Smooth muscle cell (in vitro differentiated cells): ENCODE measurements around the gene P2RX1. TPM values are rescaled to one million over a fixed set of nuclear protein-coding genes. Genes with fewer than 3 reads are reported as not detected.

Experiments used
- DNase-seq: peaks from one replicate; lab custom pipeline; 2025; ENCODE audit not compliant: unreplicated experiment; lab: John Stamatoyannopoulos, UW
- H2AFZ ChIP-seq: fragments of 200-600 bp; sonication (generic); 2 replicates; pipeline ENCODE4 v1.6.0; 2016; ENCODE audit warnings: antibody characterized with exemption, low read depth, mild to moderate bottlenecking
- H3F3A ChIP-seq: fragments of 200-600 bp; sonication (generic); 2 replicates; pipeline ENCODE4 v1.6.0; 2017; ENCODE audit warnings: antibody characterized with exemption, low read depth
- H3K27ac ChIP-seq: fragments of 200-600 bp; sonication (generic); 2 replicates; pipeline ENCODE4 v1.5.1; 2016; ENCODE audit warnings: low read depth, mild to moderate bottlenecking
- H3K27me3 ChIP-seq: fragments of 200-600 bp; sonication (generic); 2 replicates; pipeline ENCODE4 v1.6.1; 2016; ENCODE audit warnings: low read depth, mild to moderate bottlenecking
- H3K36me3 ChIP-seq: fragments of 200-600 bp; sonication (generic); 2 replicates; pipeline ENCODE4 v1.5.1; 2016; ENCODE audit warnings: low read depth
- H3K4me1 ChIP-seq: fragments of 200-600 bp; sonication (generic); 2 replicates; pipeline ENCODE4 v1.5.1; 2016; ENCODE audit warnings: low read depth
- H3K4me2 ChIP-seq: fragments of 200-600 bp; sonication (generic); 2 replicates; pipeline ENCODE4 v1.6.0; 2016; ENCODE audit warnings: mild to moderate bottlenecking
- H3K4me3 ChIP-seq: fragments of 200-600 bp; sonication (generic); 2 replicates; pipeline ENCODE4 v1.5.1; 2016; ENCODE audit warnings: mild to moderate bottlenecking
- H3K79me2 ChIP-seq: fragments of 200-600 bp; sonication (generic); 2 replicates; pipeline ENCODE4 v1.6.0; 2016; ENCODE audit warnings: low read depth, mild to moderate bottlenecking
- H3K9ac ChIP-seq: fragments of 200-600 bp; sonication (generic); 2 replicates; pipeline ENCODE4 v1.6.0; 2016; ENCODE audit warnings: low read depth
- H3K9me3 ChIP-seq: fragments of 200-600 bp; sonication (generic); replicated peaks from 2 replicates; pipeline ENCODE4 v1.5.1; 2016; ENCODE audit warnings: low read depth
- H4K20me1 ChIP-seq: fragments of 200-600 bp; sonication (generic); 2 replicates; pipeline ENCODE4 v1.6.0; 2016; ENCODE audit warnings: low read depth
- WGBS: methylation state at CpG from one replicate; pipeline ENCODE4 v1.1.7; 2016; ENCODE audit warnings: low lambda C conversion rate; 5-methylcytosine and 5-hydroxymethylcytosine counted together
- polyA plus RNA-seq: library from polyadenylated mRNA; unstranded; fragments of >200 nt; fragmentation: Nextera tagmentation; extraction: Ambion mirVana; gene quantifications from 2 replicates; pipeline ENCODE4 v1.2.1, GENCODE V29; 2016
- total RNA-seq: library from RNA; depleted of rRNA; stranded (reverse); fragments of >200 nt; gene quantifications from 2 replicates; pipeline ENCODE4 v1.2.3, GENCODE V29; 2014
- TF ChIP-seq, protein P1 (sequence below): fragments of 200-600 bp; sonication (generic); IDR thresholded peaks from 2 replicates; pipeline ENCODE4 v1.5.1; 2017; ENCODE audit warnings: borderline replicate concordance, mild to moderate bottlenecking, antibody characterized with exemption; ENCODE audit not compliant: insufficient read depth, poor library complexity, severe bottlenecking

Gene P2RX1
- total and polyA plus RNA-seq, 2 experiments from 2014 or later: 1.3 to 3.2 TPM

DNA sequence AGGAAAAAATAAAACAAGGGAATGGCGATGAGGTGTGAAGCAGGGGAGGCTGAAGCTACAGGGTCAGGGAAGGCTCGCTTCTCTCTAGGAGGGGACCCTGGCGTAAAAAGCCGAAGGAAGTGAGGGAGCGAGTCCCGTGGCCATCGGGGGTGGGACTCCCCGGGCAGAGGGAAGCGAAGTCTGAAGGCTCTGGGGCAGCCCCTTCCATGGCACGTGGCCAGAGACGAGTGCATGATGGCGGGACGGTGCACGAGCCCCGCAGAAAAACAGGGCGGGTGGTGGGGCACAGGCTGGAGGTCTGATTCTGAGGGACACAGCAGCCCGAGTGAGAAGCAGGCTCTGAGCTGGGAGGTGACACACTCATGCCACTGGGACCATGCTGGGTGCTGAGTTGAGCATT is 49.2 kb downstream of the P2RX1 start:
- Histone ChIP-seq H3K4me1 (no peaks in the 10 kb centered on the region), H3K4me2 (no peak overlapping the region), H2AFZ (no peak overlapping the region), H3K27me3 (no peaks in the 10 kb centered on the region), H4K20me1 (no peaks in the 10 kb centered on the region), H3K36me3 (no peaks in the 10 kb centered on the region), H3K4me3 (no peak overlapping the region), H3K9ac (no peak overlapping the region), H3K9me3 (no peaks in the 10 kb centered on the region), H3K27ac (no peak overlapping the region), H3K79me2 (no peaks in the 10 kb centered on the region), H3F3A (no peaks in the 10 kb centered on the region)
- 94% methylated on average over 17 of the region's 17 CpGs for WGBS
- no peak for DNase-seq
- TF ChIP-seq, protein P1, sequence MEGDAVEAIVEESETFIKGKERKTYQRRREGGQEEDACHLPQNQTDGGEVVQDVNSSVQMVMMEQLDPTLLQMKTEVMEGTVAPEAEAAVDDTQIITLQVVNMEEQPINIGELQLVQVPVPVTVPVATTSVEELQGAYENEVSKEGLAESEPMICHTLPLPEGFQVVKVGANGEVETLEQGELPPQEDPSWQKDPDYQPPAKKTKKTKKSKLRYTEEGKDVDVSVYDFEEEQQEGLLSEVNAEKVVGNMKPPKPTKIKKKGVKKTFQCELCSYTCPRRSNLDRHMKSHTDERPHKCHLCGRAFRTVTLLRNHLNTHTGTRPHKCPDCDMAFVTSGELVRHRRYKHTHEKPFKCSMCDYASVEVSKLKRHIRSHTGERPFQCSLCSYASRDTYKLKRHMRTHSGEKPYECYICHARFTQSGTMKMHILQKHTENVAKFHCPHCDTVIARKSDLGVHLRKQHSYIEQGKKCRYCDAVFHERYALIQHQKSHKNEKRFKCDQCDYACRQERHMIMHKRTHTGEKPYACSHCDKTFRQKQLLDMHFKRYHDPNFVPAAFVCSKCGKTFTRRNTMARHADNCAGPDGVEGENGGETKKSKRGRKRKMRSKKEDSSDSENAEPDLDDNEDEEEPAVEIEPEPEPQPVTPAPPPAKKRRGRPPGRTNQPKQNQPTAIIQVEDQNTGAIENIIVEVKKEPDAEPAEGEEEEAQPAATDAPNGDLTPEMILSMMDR: no peak

DNA sequence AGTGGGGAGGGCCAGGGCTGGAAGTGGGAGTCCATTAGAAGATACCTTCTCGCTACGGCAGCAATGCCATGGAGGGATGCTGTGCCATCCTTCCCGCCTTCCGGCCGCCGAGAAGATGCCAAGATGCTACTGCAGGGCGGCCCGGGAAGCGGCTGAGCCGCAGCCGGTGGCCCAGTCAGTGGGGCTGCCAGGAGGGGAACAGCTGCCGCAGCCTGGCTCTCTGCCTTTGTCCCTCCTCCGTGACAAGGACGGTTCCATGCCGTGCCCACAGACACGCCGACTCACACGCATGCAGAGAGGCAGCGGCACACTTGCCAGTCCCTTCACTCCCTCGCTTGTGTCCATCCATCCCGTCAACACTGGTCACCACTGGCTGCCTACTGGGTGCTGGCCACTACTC is 50.0 kb downstream of the P2RX1 start:
- TF ChIP-seq, protein P1: no peak
- 99% methylated on average over 13 of the region's 21 CpGs for WGBS
- no peaks in the 10 kb centered on the region for H3K79me2 ChIP-seq
- H2AFZ ChIP-seq: no peak overlapping the region
- no peak overlapping the region for H3K4me2 ChIP-seq
- H3K4me1 ChIP-seq: no peaks in the 10 kb centered on the region
- H3F3A ChIP-seq: no peaks in the 10 kb centered on the region
- H3K27ac ChIP-seq: no peak overlapping the region
- H3K36me3 ChIP-seq: no peaks in the 10 kb centered on the region
- DNase-seq: no peak
- no peaks in the 10 kb centered on the region for H3K9me3 ChIP-seq
- no peaks in the 10 kb centered on the region for H4K20me1 ChIP-seq
- no peak overlapping the region for H3K4me3 ChIP-seq
- H3K9ac ChIP-seq: no peak overlapping the region
- H3K27me3 ChIP-seq: no peaks in the 10 kb centered on the region

DNA sequence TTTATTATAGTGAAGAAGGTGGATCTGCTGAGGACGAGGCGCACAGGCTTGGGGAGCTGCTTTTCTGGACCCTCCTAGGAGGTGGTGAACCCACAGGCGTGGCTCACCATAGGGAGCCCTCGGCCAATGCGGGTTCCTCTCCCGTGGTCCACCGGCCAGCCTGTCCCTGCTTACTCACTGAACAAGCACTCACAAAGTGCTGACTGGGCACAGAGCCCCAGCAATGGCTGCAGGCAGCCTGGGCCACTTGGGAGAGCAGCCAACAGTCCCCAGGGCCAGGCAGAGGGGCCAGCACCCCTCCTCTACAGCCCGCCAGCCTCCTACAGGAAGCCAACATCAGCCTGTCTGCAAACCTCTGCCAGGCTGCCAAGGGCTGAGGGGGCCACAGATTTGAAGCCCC is 51.1 kb downstream of the P2RX1 start:
- no peaks in the 10 kb centered on the region for H3K79me2 ChIP-seq
- 80% methylated on average over 8 of the region's 8 CpGs for WGBS
- no peak overlapping the region for H3K4me2 ChIP-seq

DNA sequence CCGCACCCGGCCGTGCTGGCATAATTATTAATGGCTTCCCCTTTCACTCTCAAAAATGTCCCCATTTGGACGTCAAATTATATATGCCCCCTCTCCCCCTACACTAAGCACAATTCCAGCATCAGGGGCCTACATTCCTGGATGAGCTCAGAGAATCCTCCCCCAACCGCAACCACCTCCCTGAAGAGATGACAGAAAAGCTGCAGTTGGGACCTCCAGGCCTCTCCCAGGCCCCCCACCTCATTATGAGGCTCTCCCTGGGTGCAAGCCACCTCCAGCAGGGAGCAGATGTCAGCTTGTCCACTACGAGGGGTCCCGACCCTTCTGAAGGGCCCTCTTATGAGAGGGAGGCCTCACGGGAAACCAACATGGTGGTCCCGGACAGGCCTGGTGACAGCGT is 51.7 kb downstream of the P2RX1 start:
- no peaks in the 10 kb centered on the region for H3K9me3 ChIP-seq
- no peak overlapping the region for H3K4me2 ChIP-seq
- H3K4me1 ChIP-seq: no peaks in the 10 kb centered on the region
- no peak for DNase-seq
- H4K20me1 ChIP-seq: no peaks in the 10 kb centered on the region
- no peak overlapping the region for H3K4me3 ChIP-seq
- no peaks in the 10 kb centered on the region for H3K27me3 ChIP-seq
- no peaks in the 10 kb centered on the region for H3K79me2 ChIP-seq
- H3K9ac ChIP-seq: no peak overlapping the region
- no peaks in the 10 kb centered on the region for H3F3A ChIP-seq
- no peak overlapping the region for H3K27ac ChIP-seq
- WGBS: 93% methylated on average over 10 of the region's 10 CpGs
- TF ChIP-seq, protein P1: no peak
- no peaks in the 10 kb centered on the region for H3K36me3 ChIP-seq
- no peak overlapping the region for H2AFZ ChIP-seq

More for the DNA sequence above, 51.1 kb downstream of the P2RX1 start:
- no peak for DNase-seq
- TF ChIP-seq, protein P1: no peak
- Histone ChIP-seq H3K4me3 (no peak overlapping the region), H3F3A (no peaks in the 10 kb centered on the region), H3K36me3 (no peaks in the 10 kb centered on the region), H3K27me3 (no peaks in the 10 kb centered on the region), H2AFZ (no peak overlapping the region), H4K20me1 (no peaks in the 10 kb centered on the region), H3K27ac (no peak overlapping the region), H3K9ac (no peak overlapping the region), H3K4me1 (no peaks in the 10 kb centered on the region), H3K9me3 (no peaks in the 10 kb centered on the region)
